ENCODE results near the gene STIM2.

STIM2 gene

DNA sequence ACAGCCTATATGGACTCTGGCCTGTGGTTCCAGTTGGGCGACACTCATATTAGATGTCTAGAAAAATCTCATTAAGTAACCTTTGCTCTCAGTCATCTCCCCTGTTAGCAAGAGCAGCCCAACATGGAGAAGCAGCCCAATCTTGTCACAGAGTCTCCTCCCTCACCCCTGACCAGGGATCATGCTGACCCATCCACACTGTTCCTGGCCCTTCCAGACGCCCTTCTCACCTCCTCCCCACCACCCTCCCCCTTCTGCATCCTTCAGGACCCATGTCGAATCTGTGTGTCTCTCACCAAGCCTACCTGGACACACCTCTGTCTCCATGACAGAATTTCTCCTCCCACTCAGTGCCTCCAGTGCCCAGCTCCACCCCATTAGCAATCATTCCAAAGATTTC is 190.1 kb downstream of the STIM2 start:
- TF ChIP-seq, protein P1, sequence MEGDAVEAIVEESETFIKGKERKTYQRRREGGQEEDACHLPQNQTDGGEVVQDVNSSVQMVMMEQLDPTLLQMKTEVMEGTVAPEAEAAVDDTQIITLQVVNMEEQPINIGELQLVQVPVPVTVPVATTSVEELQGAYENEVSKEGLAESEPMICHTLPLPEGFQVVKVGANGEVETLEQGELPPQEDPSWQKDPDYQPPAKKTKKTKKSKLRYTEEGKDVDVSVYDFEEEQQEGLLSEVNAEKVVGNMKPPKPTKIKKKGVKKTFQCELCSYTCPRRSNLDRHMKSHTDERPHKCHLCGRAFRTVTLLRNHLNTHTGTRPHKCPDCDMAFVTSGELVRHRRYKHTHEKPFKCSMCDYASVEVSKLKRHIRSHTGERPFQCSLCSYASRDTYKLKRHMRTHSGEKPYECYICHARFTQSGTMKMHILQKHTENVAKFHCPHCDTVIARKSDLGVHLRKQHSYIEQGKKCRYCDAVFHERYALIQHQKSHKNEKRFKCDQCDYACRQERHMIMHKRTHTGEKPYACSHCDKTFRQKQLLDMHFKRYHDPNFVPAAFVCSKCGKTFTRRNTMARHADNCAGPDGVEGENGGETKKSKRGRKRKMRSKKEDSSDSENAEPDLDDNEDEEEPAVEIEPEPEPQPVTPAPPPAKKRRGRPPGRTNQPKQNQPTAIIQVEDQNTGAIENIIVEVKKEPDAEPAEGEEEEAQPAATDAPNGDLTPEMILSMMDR (IDR thresholded peaks at IDR 0.05; ENCODE audit: extremely low read depth, insufficient read depth, missing control alignments) = no peak
- in situ Hi-C loops (cut with MboI; ENCODE audit: low pct_unique_long_range_greater_than_20kb, low sequenced_read_pairs, unreplicated experiment) = no loop called here
- DNase-seq (ENCODE audit: low spot score) = no peak

DNA sequence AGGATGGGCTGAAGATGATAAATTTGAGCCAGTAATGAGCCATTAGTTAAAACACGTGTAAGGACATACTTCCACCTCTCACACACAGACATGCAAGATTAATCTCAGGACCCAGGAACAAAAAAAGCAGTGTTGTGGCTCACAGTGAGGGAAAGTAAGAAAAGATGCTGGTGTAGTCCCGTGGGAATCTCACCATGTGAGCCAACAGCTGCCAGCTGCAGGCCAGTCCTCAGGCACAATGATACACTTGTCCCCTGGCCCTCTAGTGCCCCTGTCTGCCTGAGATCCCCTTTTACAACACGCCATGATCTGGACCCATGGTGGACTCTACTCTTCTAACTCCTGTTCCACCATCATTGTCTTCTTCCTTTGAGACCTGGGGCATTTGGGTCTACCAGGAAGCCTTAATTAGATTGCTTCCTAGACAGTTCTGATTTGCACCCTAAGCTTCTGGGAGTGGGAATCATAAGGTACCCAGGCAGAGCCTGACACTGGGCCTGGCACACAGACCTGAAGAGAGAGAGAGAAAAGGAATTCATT is 194.7 kb downstream of the STIM2 start:
- in situ Hi-C loops (cut with MboI; ENCODE audit: low pct_unique_long_range_greater_than_20kb, low sequenced_read_pairs, unreplicated experiment) = no loop called here
- DNase-seq (ENCODE audit: low spot score) = no peak
- TF ChIP-seq, protein P1 (IDR thresholded peaks at IDR 0.05; ENCODE audit: extremely low read depth, insufficient read depth, missing control alignments) = no peak

DNA sequence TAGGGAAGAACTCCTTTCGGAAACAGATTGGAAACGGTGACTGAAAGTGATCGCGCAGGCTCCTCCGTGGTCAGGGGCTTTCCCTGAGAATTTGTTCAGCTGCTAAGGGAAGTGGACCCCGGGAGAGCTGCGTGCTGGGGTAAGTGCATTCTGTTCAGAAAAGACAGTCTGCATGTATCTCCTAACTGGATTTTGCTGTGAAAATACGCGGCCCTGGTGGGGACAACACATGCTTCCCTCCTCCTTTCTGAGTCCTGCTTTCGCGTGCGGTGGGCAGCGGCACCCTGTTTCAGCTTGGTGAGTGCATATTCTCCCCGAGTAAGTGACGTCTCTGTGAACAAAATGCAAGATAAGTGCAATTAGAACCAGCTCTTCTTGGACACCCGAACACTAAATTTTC is 195.6 kb downstream of the STIM2 start:
- in situ Hi-C loops (cut with MboI; ENCODE audit: low pct_unique_long_range_greater_than_20kb, low sequenced_read_pairs, unreplicated experiment) = no loop called here
- no peak for DNase-seq (ENCODE audit: low spot score)
- TF ChIP-seq, protein P1 (IDR thresholded peaks at IDR 0.05; ENCODE audit: extremely low read depth, insufficient read depth, missing control alignments) = no peak

DNA sequence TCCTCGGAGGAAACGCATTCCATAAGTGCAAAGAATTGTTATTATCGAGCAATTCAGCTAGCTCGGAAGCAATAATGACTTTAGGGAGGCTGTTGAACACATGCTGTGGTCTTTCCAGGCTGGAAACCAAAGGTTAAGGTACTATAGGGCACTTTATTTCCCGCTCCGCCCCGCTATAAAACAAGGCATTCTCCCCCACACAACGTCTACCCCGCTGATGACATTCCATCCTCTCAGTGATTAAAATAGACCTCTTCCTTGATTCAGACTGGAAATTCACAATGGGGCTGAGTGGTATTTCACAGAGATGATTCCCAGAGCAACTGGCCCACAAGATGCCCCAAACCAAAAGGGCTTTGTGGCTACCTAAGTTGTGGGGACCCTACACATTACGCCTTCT is 196.4 kb downstream of the STIM2 start:
- no peak for DNase-seq (ENCODE audit: low spot score)
- TF ChIP-seq, protein P1 (IDR thresholded peaks at IDR 0.05; ENCODE audit: extremely low read depth, insufficient read depth, missing control alignments) = no peak
- in situ Hi-C loops (cut with MboI; ENCODE audit: low pct_unique_long_range_greater_than_20kb, low sequenced_read_pairs, unreplicated experiment) = no loop called here

DNA sequence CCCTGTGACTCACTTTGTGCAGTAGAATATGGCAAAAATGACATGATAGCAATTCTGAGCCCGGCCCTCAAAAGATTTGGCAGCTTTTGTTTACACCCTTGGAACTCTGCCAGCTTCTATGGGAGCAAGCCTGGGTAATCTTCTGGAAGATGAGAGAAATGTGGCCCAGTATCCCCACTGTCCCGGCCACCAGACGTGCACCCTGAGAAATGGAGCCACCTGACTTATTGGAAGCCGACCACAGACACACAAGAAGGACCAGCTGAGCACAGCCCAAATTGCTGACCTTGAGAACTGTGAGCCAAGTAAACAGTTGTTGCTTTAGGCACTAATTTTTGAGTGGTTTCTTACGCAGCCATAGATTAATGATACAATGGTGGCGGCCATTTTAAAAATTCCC is 197.0 kb downstream of the STIM2 start:
- TF ChIP-seq, protein P1 (IDR thresholded peaks at IDR 0.05; ENCODE audit: extremely low read depth, insufficient read depth, missing control alignments) = no peak
- no peak for DNase-seq (ENCODE audit: low spot score)
- in situ Hi-C loops (cut with MboI; ENCODE audit: low pct_unique_long_range_greater_than_20kb, low sequenced_read_pairs, unreplicated experiment) = no loop called here

DNA sequence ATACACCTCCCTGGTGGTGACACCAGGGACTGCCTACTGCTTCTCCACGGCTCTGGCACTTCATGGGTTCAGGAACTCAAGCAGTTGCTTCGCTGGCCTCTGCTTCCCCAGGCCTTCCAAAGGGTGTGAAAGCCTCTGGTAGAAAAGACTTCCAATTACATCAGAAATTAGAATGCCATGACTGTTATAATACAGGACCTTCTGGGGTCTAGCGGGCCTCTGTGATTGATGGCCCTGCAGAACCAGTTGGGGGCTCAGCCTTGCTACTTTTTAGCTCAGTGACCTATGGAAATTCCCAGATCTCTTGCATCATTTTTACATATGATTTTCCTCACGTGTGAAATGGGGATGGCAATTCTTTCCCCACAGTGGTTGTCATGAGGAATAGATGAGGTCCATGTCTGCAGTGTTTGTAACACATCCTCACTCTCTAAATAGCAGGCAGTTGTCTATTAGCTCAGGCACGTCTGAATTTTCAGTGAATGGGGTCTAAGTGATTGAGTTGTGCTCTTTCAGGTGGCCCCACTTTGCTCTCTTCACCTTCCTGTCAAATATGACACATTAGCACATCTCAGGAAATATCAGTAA is 198.3 kb downstream of the STIM2 start:
- DNase-seq (ENCODE audit: low spot score) = no peak
- TF ChIP-seq, protein P1 (IDR thresholded peaks at IDR 0.05; ENCODE audit: extremely low read depth, insufficient read depth, missing control alignments) = no peak
- in situ Hi-C loops (cut with MboI; ENCODE audit: low pct_unique_long_range_greater_than_20kb, low sequenced_read_pairs, unreplicated experiment) = no loop called here

Data from GM13977 (cell line).